ENCODE measurements around the gene PSMD7. TPM values are rescaled to one million over a fixed set of nuclear protein-coding genes. Genes with fewer than 3 reads are reported as not detected.

PSMD7 gene
- total RNA-seq, 1 donor: 64.1 TPM

DNA sequence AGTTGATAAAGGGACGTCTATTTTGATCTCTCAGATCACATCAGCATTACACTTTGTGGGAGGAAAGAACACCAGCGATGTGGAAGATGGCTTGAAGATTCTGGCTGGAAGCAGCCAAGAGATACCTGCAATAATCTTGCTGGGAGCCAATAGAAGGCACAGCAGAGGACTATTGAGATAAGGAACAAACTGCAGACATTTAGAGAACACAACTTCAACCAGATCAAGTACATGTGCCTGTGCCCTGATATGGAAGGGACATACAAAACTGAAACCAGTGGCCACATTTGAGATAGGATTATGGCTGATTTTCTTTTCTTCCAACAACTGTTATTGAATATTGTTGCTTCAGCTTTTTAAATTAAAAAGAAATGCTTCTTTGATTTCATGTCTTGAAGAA, 18.6 kb upstream of the PSMD7 start:
- TF ChIP-seq, protein P1, sequence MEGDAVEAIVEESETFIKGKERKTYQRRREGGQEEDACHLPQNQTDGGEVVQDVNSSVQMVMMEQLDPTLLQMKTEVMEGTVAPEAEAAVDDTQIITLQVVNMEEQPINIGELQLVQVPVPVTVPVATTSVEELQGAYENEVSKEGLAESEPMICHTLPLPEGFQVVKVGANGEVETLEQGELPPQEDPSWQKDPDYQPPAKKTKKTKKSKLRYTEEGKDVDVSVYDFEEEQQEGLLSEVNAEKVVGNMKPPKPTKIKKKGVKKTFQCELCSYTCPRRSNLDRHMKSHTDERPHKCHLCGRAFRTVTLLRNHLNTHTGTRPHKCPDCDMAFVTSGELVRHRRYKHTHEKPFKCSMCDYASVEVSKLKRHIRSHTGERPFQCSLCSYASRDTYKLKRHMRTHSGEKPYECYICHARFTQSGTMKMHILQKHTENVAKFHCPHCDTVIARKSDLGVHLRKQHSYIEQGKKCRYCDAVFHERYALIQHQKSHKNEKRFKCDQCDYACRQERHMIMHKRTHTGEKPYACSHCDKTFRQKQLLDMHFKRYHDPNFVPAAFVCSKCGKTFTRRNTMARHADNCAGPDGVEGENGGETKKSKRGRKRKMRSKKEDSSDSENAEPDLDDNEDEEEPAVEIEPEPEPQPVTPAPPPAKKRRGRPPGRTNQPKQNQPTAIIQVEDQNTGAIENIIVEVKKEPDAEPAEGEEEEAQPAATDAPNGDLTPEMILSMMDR (IDR thresholded peaks at IDR 0.05; ENCODE audit: extremely low read depth, low read depth, low read length): no peak
- Histone ChIP-seq H3K79me2 (ENCODE audit: insufficient read depth, low read length) (no peaks in the 10 kb centered on the region), H3K27ac (ENCODE audit: low read depth, low read length) (no peak overlapping the region), H3K9me3 (ENCODE audit: low read depth, low read length) (no peaks in the 10 kb centered on the region), H3K4me3 (ENCODE audit: insufficient read depth, low read length) (no peak overlapping the region), H3K4me2 (ENCODE audit: insufficient read depth, low read length) (no peak overlapping the region), H3K36me3 (ENCODE audit: insufficient read depth, low read length) (no peaks in the 10 kb centered on the region), H3K4me1 (ENCODE audit: insufficient read depth, low read length) (no peaks in the 10 kb centered on the region), H2AFZ (ENCODE audit: low read length) (no peak overlapping the region), H3K27me3 (ENCODE audit: insufficient read depth, low read length) (no peaks in the 10 kb centered on the region), H4K20me1 (ENCODE audit: insufficient read depth, low read length) (no peaks in the 10 kb centered on the region)
- DNase-seq (ENCODE audit: insufficient read length, low spot score, missing footprints): no peak

DNA sequence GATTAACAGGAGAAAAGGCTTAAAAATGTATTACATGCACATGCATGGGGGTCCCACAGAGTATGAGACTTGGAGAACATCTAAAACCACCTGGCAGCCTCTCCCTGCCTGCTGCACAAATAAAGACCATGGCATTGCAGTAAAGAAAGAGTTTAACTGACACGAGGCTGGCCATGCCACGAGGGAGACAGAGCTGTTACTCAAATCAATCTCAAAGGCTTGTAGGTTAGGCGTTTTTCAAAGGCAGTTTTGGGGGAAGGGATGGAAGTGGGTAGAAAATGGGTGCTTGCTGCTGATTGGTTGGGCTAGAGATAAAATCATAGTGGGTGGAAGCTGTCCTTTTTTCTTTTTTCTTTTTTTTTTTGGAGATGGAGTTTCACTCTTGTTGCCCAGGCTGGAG, 17.3 kb upstream of the PSMD7 start:
- no peak for DNase-seq (ENCODE audit: insufficient read length, low spot score, missing footprints)
- H3K4me1 ChIP-seq (ENCODE audit: insufficient read depth, low read length): no peaks in the 10 kb centered on the region
- no peaks in the 10 kb centered on the region for H3K36me3 ChIP-seq (ENCODE audit: insufficient read depth, low read length)
- no peaks in the 10 kb centered on the region for H4K20me1 ChIP-seq (ENCODE audit: insufficient read depth, low read length)
- H3K27ac ChIP-seq (ENCODE audit: low read depth, low read length): no peak overlapping the region
- H3K9me3 ChIP-seq (ENCODE audit: low read depth, low read length): no peaks in the 10 kb centered on the region
- H2AFZ ChIP-seq (ENCODE audit: low read length): no peak overlapping the region
- TF ChIP-seq, protein P1 (IDR thresholded peaks at IDR 0.05; ENCODE audit: extremely low read depth, low read depth, low read length): no peak
- no peaks in the 10 kb centered on the region for H3K27me3 ChIP-seq (ENCODE audit: insufficient read depth, low read length)
- no peaks in the 10 kb centered on the region for H3K79me2 ChIP-seq (ENCODE audit: insufficient read depth, low read length)
- no peak overlapping the region for H3K4me2 ChIP-seq (ENCODE audit: insufficient read depth, low read length)
- H3K4me3 ChIP-seq (ENCODE audit: insufficient read depth, low read length): no peak overlapping the region

DNA sequence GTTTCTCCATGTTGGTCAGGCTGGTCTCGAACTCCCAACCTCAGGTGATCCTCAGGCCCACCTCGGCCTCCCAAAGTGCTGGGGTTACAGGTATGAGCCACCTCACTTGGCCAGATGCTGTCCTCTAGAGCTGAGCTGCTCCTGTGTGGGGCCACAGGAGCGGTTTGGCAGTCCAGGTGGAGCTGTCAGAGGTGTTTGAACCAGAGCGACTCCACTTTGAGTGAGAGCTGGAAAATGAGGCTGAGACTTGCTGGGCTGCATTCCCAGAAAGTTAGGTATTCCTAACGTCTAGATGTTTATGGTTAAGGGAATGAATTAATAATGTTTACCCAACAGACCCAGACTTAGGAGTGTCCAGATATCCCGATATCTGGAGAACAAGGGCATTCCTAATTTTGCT, 16.8 kb upstream of the PSMD7 start:
- H3K4me3 ChIP-seq (ENCODE audit: insufficient read depth, low read length): no peak overlapping the region
- no peak for DNase-seq (ENCODE audit: insufficient read length, low spot score, missing footprints)
- no peak overlapping the region for H3K27ac ChIP-seq (ENCODE audit: low read depth, low read length)
- TF ChIP-seq, protein P1 (IDR thresholded peaks at IDR 0.05; ENCODE audit: extremely low read depth, low read depth, low read length): no peak
- no peak overlapping the region for H3K4me2 ChIP-seq (ENCODE audit: insufficient read depth, low read length)
- H2AFZ ChIP-seq (ENCODE audit: low read length): no peak overlapping the region
- H3K9me3 ChIP-seq (ENCODE audit: low read depth, low read length): no peaks in the 10 kb centered on the region
- H3K4me1 ChIP-seq (ENCODE audit: insufficient read depth, low read length): no peaks in the 10 kb centered on the region
- H4K20me1 ChIP-seq (ENCODE audit: insufficient read depth, low read length): no peaks in the 10 kb centered on the region
- H3K27me3 ChIP-seq (ENCODE audit: insufficient read depth, low read length): no peaks in the 10 kb centered on the region
- H3K79me2 ChIP-seq (ENCODE audit: insufficient read depth, low read length): no peaks in the 10 kb centered on the region
- no peaks in the 10 kb centered on the region for H3K36me3 ChIP-seq (ENCODE audit: insufficient read depth, low read length)

DNA sequence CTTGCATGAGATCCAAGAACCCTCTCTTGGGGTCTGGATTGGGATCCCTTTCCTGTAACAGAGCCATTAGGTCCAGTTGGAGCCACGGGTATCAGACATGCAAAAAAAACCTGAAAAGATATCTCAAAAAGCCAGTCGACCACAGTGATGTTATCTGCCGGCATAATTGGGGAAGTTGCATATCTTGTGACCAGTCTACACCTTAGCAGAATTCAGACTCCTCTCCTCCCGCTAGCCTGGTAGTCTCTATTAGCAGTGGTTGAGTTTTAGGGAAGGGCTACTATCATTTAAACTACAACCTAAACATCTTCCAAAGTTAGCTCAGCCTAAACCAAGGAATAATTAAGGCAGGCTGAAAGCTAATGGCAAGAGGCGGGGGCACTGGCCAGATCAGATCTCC, 16.2 kb upstream of the PSMD7 start:
- no peaks in the 10 kb centered on the region for H4K20me1 ChIP-seq (ENCODE audit: insufficient read depth, low read length)
- no peaks in the 10 kb centered on the region for H3K4me1 ChIP-seq (ENCODE audit: insufficient read depth, low read length)
- H3K4me2 ChIP-seq (ENCODE audit: insufficient read depth, low read length): no peak overlapping the region
- TF ChIP-seq, protein P1 (IDR thresholded peaks at IDR 0.05; ENCODE audit: extremely low read depth, low read depth, low read length): no peak
- H3K27me3 ChIP-seq (ENCODE audit: insufficient read depth, low read length): no peaks in the 10 kb centered on the region
- no peaks in the 10 kb centered on the region for H3K9me3 ChIP-seq (ENCODE audit: low read depth, low read length)
- no peak for DNase-seq (ENCODE audit: insufficient read length, low spot score, missing footprints)
- H3K36me3 ChIP-seq (ENCODE audit: insufficient read depth, low read length): no peaks in the 10 kb centered on the region
- H3K27ac ChIP-seq (ENCODE audit: low read depth, low read length): no peak overlapping the region
- H3K79me2 ChIP-seq (ENCODE audit: insufficient read depth, low read length): no peaks in the 10 kb centered on the region
- H2AFZ ChIP-seq (ENCODE audit: low read length): no peak overlapping the region
- no peak overlapping the region for H3K4me3 ChIP-seq (ENCODE audit: insufficient read depth, low read length)

Data from osteoblast (primary cell).